Left ventricle myocardium inferior (tissue), 1 donor: ENCODE measurements around the gene UCK1. TPM values are rescaled to one million over a fixed set of nuclear protein-coding genes. Genes with fewer than 3 reads are reported as not detected.

Experiments used
- DNase-seq: peaks from one replicate; pipeline ENCODE4 v3.0.0-alpha.2; 2020
- H3K27ac ChIP-seq: fragments of 200-600 bp; replicated peaks from 2 replicates; pipeline ENCODE4 v1.8.0; 2021
- H3K27me3 ChIP-seq: fragments of 200-600 bp; 2 replicates; pipeline ENCODE4 v1.8.0; 2021; ENCODE audit warnings: low read depth
- H3K36me3 ChIP-seq: fragments of 200-600 bp; 2 replicates; pipeline ENCODE4 v1.8.0; 2021
- H3K4me1 ChIP-seq: fragments of 200-600 bp; 2 replicates; pipeline ENCODE4 v1.8.0; 2021
- H3K4me3 ChIP-seq: fragments of 200-600 bp; 2 replicates; pipeline ENCODE4 v1.8.0; 2021; ENCODE audit warnings: mild to moderate bottlenecking, moderate library complexity
- H3K9me3 ChIP-seq: fragments of 200-600 bp; replicated peaks from 2 replicates; pipeline ENCODE4 v1.8.0; 2021
- intact Hi-C: fragments of 100-400 bp; cut with micrococcal nuclease; formaldehyde crosslinking; loops from one replicate; pipeline ENCODE4 v1.11.0; 2022
- total RNA-seq: library from RNA; stranded (reverse); fragmentation: NEBNext Ultra II Directional; extraction: Animal tissue kit (Norgen Biotek cat#: 25700); gene quantifications from one replicate; pipeline ENCODE4 v1.2.1, GENCODE V29; 2021
- TF ChIP-seq, protein P1 (sequence below): fragments of 200-600 bp; IDR thresholded peaks from 2 replicates; pipeline ENCODE4 v1.8.0; 2021; ENCODE audit warnings: antibody characterized with exemption, mild to moderate bottlenecking, borderline replicate concordance
- donor health status: DM: no; HTN: yes; CAD: no; lungs with severe emphysema.

Gene UCK1
- total RNA-seq, 1 donor from 2014 or later, result 23.0 TPM

DNA sequence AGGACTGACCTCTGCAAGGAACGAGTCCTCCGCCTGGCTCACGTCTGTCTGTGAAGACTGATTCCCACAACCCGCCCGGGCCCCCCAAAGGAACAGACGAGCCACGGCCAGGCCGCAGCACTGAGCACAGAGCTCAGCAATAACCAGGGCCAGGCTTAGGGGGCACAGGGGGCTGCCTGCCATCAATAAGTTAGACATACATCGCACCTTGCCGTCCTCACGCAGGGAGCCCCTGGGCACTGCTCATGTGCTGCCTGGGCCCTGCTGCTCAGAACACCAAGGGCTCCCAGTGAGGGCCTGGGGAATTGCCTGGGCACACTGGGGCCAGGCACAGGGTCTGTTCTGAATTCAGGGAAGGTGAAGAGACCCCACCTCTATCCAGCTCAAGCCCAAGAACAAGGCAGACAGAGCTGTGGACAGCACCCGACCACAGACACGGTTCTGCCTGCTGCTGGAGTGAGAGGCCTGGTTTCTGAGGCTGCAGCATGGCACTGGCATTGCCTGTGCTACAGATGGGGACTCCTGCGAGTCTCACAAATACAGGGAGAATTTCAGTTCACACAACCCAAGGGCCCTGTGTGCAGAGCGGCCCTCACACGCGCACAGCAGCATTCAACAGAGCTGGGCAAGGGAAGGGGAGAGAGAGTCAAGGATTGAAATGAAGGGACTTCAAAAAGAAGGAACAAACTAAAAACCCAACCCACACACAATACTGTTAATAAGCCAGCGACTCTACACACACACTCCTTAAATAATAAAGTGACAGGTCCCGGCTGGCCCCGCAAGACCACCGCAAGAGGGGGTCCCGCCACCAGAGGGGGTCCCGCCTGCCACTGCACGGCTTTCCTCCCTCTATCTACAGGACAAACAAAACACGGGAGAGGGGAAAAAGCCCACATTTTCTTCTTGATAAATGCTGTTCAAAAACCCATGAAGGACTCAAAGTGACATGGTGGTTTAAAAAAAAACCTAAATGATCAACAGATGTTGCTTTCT, 46.2 kb upstream of the UCK1 start:
- Histone ChIP-seq H3K4me1 (peaks cover 34% of the 10 kb centered on the region), H3K27ac (no peak overlapping the region), H3K36me3 (peaks cover 91% of the 10 kb centered on the region), H3K9me3 (no peaks in the 10 kb centered on the region), H3K4me3 (no peak overlapping the region), H3K27me3 (no peaks in the 10 kb centered on the region)
- no peak for DNase-seq
- TF ChIP-seq, protein P1, sequence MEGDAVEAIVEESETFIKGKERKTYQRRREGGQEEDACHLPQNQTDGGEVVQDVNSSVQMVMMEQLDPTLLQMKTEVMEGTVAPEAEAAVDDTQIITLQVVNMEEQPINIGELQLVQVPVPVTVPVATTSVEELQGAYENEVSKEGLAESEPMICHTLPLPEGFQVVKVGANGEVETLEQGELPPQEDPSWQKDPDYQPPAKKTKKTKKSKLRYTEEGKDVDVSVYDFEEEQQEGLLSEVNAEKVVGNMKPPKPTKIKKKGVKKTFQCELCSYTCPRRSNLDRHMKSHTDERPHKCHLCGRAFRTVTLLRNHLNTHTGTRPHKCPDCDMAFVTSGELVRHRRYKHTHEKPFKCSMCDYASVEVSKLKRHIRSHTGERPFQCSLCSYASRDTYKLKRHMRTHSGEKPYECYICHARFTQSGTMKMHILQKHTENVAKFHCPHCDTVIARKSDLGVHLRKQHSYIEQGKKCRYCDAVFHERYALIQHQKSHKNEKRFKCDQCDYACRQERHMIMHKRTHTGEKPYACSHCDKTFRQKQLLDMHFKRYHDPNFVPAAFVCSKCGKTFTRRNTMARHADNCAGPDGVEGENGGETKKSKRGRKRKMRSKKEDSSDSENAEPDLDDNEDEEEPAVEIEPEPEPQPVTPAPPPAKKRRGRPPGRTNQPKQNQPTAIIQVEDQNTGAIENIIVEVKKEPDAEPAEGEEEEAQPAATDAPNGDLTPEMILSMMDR, result no peak
- intact Hi-C loops, result no loop called here

DNA sequence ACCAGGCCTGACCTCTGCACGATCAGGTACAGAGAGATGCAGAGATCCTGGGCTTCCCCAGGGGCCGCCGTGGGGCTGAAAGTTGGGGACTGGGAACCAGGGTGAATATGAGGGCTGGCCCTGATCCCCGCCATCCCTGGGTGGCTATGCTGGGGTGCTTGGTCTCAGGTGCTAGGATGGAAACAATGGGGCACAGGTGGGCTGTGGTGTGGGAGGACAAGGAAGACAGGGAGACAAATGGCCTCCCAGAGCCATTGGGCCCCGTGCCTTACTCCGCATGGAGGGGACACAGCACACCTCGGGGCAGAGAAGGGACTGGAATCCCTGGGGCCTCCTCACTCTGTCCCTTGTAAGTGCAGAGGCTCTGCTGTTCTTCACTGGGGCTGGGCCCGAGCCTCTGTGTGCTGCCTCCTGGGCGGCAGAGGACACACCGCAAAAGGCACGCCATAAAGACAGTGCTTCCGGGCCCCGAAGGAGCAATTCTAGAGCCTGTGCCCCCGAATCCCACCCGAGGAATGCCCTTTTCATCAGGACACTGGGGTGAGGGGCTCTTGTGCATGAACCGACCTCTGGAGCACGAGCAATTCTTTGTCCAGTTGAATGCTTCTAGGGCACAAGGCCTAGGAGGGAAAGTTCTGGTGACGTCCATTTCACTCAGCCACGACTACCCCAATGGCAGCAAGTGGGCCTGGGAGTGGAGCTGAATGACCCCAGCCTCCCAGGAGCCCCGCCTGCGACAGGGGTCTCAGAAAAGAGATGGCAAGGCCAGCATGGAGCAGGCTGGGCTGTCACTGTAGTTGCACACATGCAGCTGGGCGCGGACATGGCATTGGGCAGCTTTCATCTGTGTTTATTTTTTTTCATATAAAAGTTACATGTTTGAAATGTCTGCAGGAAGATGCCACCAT, 45.1 kb upstream of the UCK1 start:
- intact Hi-C loops, result no loop called here
- TF ChIP-seq, protein P1, result no peak
- H3K27me3 ChIP-seq, result no peaks in the 10 kb centered on the region
- no peak overlapping the region for H3K4me3 ChIP-seq
- peaks cover 91% of the 10 kb centered on the region for H3K36me3 ChIP-seq
- no peaks in the 10 kb centered on the region for H3K9me3 ChIP-seq
- no peak for DNase-seq
- peaks cover 34% of the 10 kb centered on the region for H3K4me1 ChIP-seq
- no peak overlapping the region for H3K27ac ChIP-seq

DNA sequence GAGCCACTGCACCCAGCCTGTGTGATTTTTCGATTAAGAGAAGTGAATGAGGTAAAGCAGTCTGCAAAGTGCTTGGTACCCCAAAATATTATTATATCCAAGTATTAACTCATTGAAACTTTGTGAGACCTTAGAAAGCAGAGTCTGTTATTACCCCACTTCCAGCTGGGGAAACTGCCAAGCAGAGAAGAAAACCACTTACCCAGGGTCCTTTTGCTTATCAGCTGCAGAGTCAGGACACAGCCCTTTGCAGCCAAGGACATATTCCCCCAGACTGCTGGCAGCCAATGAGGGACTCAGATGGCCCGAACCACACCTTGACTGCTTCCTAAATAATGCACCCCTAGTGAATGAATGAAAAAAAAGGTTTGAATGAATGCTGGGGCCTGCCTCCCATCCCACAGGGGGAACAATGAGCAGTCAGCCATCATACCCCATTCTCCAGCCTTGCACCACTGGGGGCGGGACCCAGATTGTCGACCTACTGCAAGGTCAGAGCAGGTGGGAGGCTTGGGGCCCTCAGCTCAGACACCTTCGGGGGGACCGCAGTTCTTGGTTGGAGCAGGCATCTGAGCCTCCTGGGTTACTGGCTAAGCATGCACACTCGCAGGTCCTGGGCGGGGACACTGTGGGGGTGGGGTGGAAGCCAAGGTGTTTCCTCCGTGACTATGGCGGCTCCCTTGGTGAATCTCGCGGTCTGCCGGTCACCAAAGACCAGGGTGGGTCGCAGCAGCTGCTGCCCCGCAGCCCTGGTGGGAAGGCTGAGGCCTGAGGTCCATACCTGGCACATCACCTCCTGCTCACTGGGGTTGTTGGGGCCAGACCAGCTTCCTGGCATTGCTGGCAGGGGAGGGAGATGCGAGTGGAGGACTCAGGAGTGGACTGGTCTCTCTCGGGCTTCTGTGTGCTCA, 43.9 kb upstream of the UCK1 start:
- Histone ChIP-seq H3K36me3 (peaks cover 89% of the 10 kb centered on the region), H3K27ac (no peak overlapping the region), H3K4me1 (peaks cover 22% of the 10 kb centered on the region), H3K27me3 (no peaks in the 10 kb centered on the region), H3K4me3 (no peak overlapping the region), H3K9me3 (no peaks in the 10 kb centered on the region)
- DNase-seq, result no peak
- intact Hi-C loops, result no loop called here
- TF ChIP-seq, protein P1, result no peak

DNA sequence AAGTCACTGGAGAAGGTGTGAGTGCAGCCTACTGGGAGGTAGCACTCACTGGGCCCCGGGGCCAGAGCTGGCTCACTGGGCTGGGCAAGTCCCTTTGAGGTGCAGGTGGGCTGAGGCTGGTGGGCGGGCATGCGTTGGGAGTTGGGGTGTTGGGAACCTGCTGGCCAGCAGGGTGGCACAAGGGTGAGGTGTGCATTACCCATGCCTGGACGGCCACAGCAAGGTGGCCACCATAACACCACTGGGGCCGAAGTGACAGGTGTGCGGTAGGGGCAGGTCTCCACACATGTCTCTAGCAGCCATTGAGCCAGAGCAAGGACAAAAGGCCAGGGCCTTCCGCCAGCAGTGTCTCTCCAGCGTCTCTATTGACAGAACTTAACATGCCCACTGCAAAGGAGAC, 36.8 kb upstream of the UCK1 start:
- Histone ChIP-seq H3K27me3 (no peaks in the 10 kb centered on the region), H3K4me1 (no peaks in the 10 kb centered on the region), H3K36me3 (peaks cover 45% of the 10 kb centered on the region), H3K9me3 (peaks cover 9% of the 10 kb centered on the region), H3K4me3 (no peak overlapping the region), H3K27ac (no peak overlapping the region)
- no peak for DNase-seq
- TF ChIP-seq, protein P1, result no peak
- intact Hi-C loops, result no loop called here
